ENCODE data around the gene CHD6.

DNA sequence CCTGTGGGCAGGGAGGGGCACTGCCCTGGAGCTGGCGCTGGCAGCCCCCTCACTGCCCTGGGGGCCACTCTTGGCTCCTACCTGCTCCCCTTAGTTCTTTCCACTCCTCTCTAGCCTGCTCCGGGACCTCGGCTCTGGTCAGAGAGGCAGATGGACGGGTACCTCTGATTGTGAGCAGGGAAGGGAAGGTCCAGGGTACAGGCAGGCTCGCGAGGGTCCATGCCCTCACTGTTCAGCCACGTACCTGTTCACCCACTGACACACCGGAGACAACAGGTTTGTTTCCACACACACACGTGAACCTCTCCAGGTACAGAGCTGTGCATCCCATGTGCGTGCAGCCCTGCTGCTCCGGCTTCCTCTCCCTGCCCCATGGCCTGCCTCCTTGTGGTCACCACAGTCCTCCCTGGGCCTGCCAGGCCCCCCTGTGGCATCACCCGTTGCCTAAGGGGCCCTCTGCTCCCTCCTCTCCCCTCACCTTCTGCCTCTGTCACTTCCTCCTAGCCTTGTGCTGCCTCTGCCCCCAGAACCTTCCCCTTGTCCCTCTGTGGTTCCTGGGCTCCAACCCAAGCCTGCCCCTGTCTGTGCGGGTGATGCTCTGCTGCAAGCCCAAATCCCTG is 253.8 kb downstream of the CHD6 start:
- TF ChIP-seq CTCF (IDR thresholded peaks at IDR 0.05) = no peak
- no peak for TF ChIP-seq POLR2A (IDR thresholded peaks at IDR 0.05)

Measured in heart left ventricle (tissue), 13 donors.